OCI-LY7 (cell line): ENCODE measurements around the gene POLR3H.
"Not testable (repeated sequence)": the region's sequence is repeated elsewhere in the genome, so short reads cannot be mapped to it uniquely, and the experiment has no call there.

Source experiments
- CTCF ChIP-seq: fragments of 200-600 bp; sonication (generic); conservative IDR thresholded peaks from 2 replicates; pipeline ENCODE4 v1.5.1; 2014; ENCODE audit warnings: mild to moderate bottlenecking, antibody characterized with exemption, low read length, moderate library complexity, mixed read lengths
- EZH2phosphoT487 ChIP-seq: fragments of 200-600 bp; sonication (generic); IDR thresholded peaks from 2 replicates; pipeline ENCODE4 v1.6.1; 2018; ENCODE audit warnings: low read depth, borderline replicate concordance, mild to moderate bottlenecking, mixed run types, antibody characterized with exemption, low read length, moderate library complexity, mixed read lengths

GRCh38 chr22:41593336-41593960 is 49.2 kb upstream of the POLR3H start:
- TF ChIP-seq EZH2phosphoT487, CTCF: not testable (repeated sequence)
